Measurements from ENCODE around the gene ITPR2.

DNA sequence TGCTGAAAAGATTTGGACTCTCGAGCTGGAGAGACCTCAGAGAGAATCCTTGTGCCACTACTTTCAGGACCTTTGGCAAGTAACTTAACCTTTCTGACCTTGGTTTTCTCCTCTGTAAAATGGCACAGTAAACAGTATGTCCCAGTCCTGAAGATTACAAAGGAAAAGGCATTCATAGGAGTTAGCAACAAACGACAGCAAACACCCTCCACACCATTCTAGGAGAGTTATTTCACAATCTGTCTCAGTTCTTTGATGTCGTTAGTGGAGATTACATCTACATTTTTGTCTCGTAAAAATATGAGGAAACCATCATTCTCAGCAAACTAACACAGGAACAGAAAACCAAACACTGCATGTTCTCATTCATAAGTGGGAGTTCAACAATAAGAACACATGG lies 205.7 kb downstream of the ITPR2 start:
- TF ChIP-seq, protein P1, sequence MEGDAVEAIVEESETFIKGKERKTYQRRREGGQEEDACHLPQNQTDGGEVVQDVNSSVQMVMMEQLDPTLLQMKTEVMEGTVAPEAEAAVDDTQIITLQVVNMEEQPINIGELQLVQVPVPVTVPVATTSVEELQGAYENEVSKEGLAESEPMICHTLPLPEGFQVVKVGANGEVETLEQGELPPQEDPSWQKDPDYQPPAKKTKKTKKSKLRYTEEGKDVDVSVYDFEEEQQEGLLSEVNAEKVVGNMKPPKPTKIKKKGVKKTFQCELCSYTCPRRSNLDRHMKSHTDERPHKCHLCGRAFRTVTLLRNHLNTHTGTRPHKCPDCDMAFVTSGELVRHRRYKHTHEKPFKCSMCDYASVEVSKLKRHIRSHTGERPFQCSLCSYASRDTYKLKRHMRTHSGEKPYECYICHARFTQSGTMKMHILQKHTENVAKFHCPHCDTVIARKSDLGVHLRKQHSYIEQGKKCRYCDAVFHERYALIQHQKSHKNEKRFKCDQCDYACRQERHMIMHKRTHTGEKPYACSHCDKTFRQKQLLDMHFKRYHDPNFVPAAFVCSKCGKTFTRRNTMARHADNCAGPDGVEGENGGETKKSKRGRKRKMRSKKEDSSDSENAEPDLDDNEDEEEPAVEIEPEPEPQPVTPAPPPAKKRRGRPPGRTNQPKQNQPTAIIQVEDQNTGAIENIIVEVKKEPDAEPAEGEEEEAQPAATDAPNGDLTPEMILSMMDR (IDR thresholded peaks at IDR 0.05), result no peak
- TF ChIP-seq POLR2A (IDR thresholded peaks at IDR 0.05), result no peak

All from Peyer's patch (tissue), 4 donors.